22Rv1 (cell line): Measurements from ENCODE around the gene COIL.
A peak's percentile ranks its signal among the peaks of the same experiment; 100 is the strongest.

Source experiments
- H3K27ac ChIP-seq: fragments of 450-650 bp; 2 replicates; pipeline ENCODE4 v1.5.1; 2017
- ZFX ChIP-seq: fragments of 450-650 bp; IDR thresholded peaks from 2 replicates; pipeline ENCODE4 v1.6.1; 2017; ENCODE audit warnings: antibody characterized with exemption, borderline replicate concordance
- TF ChIP-seq, protein P1 (sequence below): fragments of 450-650 bp; IDR thresholded peaks from 2 replicates; pipeline ENCODE4 v1.5.1; 2017; ENCODE audit warnings: mild to moderate bottlenecking

COIL gene, protein sequence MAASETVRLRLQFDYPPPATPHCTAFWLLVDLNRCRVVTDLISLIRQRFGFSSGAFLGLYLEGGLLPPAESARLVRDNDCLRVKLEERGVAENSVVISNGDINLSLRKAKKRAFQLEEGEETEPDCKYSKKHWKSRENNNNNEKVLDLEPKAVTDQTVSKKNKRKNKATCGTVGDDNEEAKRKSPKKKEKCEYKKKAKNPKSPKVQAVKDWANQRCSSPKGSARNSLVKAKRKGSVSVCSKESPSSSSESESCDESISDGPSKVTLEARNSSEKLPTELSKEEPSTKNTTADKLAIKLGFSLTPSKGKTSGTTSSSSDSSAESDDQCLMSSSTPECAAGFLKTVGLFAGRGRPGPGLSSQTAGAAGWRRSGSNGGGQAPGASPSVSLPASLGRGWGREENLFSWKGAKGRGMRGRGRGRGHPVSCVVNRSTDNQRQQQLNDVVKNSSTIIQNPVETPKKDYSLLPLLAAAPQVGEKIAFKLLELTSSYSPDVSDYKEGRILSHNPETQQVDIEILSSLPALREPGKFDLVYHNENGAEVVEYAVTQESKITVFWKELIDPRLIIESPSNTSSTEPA

DNA sequence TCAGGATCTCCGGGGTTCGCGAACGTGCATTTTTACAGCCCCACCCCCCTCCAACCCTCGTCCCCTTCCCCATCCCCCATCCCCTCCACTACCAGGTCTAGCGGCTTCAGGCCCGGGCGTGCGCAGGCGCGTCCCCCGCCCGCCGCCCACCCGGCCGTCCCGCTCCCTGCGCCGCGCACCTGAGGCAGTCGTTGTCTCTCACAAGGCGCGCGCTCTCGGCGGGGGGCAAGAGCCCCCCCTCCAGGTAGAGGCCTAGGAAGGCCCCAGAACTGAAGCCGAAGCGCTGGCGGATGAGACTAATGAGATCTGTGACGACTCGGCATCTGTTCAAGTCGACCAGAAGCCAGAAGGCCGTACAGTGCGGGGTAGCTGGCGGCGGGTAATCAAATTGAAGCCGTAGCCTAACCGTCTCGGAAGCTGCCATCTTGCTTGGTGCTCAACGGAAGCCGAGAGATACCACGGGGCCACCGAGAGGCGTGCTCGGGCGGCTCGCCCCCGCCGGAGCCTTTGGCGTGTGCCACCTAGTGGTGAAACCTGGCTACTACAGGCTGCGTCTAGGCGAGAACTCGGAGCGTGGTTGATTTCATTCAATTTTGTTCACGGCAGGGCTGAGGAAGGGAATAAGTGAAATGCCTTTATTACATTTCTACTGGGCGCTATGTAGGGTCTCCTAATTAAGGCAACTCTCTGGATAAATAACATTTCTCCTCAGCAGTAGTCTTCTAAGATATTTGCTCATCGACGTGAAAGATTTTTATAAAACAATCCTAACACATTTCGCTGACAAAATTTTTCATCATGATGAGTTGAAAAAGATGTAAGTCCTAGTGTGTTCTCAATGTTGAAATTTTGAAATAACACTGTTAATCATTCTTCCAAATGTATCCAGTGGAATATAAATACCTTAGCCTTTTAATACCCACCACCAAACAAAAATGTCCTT is at the start of gene COIL:
Gene COIL (minus strand): TSS at position 455 of the 943 bp plus-strand sequence. CDS start 31 bp downstream, at position 424.
- peak within 1 kb of the TSS; percentile 83 for H3K27ac ChIP-seq
- TF ChIP-seq ZFX, result no peak
- TF ChIP-seq, protein P1, sequence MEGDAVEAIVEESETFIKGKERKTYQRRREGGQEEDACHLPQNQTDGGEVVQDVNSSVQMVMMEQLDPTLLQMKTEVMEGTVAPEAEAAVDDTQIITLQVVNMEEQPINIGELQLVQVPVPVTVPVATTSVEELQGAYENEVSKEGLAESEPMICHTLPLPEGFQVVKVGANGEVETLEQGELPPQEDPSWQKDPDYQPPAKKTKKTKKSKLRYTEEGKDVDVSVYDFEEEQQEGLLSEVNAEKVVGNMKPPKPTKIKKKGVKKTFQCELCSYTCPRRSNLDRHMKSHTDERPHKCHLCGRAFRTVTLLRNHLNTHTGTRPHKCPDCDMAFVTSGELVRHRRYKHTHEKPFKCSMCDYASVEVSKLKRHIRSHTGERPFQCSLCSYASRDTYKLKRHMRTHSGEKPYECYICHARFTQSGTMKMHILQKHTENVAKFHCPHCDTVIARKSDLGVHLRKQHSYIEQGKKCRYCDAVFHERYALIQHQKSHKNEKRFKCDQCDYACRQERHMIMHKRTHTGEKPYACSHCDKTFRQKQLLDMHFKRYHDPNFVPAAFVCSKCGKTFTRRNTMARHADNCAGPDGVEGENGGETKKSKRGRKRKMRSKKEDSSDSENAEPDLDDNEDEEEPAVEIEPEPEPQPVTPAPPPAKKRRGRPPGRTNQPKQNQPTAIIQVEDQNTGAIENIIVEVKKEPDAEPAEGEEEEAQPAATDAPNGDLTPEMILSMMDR, result peak; percentile 97

DNA sequence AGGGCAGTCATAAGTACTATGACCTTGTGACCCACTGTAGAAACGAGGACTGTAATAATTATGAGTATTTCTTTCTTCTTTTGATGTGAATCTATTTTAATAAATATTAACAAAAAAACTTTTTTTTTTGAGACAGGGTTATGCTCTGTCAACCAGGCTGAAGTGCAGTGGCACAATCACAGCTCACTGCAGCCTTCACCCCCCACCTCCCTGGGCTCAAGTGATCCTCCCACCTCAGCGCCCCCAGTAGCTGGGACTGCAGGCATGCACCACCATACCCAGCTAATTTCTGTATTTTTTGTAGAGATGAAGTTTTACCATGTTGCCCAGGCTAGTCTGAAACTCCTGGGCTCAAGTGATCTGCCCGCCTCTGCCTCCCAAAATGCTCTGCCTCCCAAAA is 49.6 kb upstream of the COIL start:
- H3K27ac ChIP-seq, result no peak overlapping the region
- TF ChIP-seq ZFX, result no peak
- TF ChIP-seq, protein P1, result no peak

DNA sequence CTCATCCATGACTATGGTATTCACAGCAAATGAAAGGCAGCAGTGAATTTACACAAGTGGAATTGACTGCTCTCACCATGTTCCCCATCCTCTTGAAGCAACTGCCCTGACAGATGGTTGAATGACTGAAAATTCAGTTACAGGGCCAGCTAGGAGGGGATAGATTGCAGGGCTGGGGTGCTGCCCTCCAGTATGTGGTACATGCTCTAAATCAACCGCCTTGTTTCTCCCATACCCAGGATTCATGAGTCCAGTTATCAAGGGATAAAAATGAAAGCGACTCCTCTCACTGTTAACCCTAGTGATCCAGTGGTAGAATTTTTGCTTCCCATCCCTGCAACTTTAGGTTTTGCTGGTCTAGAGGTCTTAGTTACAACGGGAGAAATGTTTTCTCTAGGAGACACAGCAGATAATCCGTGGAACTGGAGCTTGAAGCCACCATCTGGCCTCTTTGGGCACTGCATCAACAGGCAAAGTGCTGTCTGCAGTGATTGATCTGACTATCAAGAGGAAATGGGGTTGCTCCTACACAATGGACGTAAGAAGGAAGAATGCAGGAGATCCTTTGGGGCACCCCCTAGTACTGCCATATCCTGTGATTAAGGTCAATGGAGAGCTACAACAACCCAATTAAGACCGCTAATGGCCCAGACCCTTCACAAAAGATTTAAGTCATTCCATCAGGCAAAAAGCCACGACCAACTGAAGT is 49.0 kb upstream of the COIL start:
- no peak overlapping the region for H3K27ac ChIP-seq
- TF ChIP-seq, protein P1, result peak; percentile 77
- no peak for TF ChIP-seq ZFX

DNA sequence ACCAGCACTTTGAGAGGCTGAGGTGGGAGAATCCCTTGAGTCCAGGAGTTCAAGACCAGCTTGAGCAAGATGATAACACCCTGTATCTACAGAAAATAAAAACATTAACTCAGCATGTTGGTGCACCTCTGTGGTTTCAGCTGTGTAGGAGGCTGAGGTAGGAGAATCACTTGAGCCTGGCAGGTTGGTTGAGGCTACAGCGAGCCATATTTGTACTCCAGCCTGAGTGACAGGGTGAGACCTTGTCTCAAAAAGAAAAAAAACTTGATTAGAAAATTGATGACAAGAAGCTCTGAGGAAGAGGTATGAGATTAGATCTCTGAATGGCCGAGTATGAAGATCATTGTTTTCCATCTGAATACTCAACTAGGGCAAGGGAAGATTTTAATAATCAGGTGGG is 48.1 kb upstream of the COIL start:
- no peak for TF ChIP-seq ZFX
- TF ChIP-seq, protein P1, result no peak
- H3K27ac ChIP-seq, result no peak overlapping the region

DNA sequence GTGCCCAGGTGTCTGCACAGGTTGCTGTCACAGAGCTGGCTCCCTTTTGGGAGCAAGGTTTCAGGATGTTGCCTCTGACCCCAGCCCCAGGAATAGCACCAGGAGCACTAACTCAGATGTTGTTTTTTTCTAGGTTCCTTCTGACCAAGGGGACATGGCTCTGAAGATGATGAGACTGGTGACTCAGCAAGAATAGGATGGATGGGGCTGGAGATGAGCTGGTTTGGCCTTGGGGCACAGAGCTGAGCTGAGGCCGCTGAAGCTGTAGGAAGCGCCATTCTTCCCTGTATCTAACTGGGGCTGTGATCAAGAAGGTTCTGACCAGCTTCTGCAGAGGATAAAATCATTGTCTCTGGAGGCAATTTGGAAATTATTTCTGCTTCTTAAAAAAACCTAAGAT is 45.2 kb upstream of the COIL start:
- TF ChIP-seq ZFX, result no peak
- TF ChIP-seq, protein P1, result no peak

DNA sequence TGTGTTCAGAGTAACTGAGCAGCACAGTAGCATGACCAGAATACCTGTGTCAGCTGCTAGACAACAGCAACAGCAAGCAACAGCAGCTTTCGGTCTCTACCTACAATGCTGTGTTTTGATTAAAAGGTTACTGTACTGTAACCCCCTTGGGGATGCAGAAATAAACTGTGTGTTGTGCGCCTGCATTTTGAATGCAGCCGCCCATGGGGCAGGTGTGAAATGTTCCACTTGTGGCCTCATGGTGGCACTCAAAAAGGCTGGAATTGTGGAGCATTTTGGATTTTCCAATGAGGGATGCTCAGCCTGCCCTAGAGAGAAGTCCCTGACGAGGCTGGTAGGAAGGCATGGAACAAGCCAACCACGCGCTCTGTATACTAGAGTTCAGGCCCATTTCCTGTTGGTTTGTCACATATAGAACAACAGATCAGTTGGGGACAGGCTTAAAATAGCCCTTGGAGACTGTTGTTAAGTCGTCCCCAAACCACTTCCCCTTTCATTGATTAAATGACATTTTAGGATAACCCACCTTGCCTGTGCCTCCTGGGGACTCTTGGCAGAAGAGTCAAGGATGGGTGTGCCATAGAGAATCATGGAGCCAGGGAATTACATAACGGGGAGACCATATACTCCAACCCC is 44.2 kb upstream of the COIL start:
- H3K27ac ChIP-seq, result no peak overlapping the region
- no peak for TF ChIP-seq ZFX
- TF ChIP-seq, protein P1, result peak; percentile 57

More for the DNA sequence above, 45.2 kb upstream of the COIL start:
- H3K27ac ChIP-seq, result no peak overlapping the region
